Stimulated activated CD4-positive, alpha-beta T cell treated with anti-CD3 and anti-CD28 coated beads, Interleukin-15, amount 100 ng/mL, for 48 hours (primary cell): ENCODE measurements around the gene LY6G6F.
A peak's percentile ranks its signal among the peaks of the same experiment; 100 is the strongest.
"Not testable (repeated sequence)": the region's sequence is repeated elsewhere in the genome, so short reads cannot be mapped to it uniquely, and the experiment has no call there.

Experiments
- DNase-seq, 2 donors: peaks; one replicate each; pipeline ENCODE4 v3.0.0-alpha.2; 2020; ENCODE audit warnings: low read depth in 2 of 2

The LY6G6F gene

DNA sequence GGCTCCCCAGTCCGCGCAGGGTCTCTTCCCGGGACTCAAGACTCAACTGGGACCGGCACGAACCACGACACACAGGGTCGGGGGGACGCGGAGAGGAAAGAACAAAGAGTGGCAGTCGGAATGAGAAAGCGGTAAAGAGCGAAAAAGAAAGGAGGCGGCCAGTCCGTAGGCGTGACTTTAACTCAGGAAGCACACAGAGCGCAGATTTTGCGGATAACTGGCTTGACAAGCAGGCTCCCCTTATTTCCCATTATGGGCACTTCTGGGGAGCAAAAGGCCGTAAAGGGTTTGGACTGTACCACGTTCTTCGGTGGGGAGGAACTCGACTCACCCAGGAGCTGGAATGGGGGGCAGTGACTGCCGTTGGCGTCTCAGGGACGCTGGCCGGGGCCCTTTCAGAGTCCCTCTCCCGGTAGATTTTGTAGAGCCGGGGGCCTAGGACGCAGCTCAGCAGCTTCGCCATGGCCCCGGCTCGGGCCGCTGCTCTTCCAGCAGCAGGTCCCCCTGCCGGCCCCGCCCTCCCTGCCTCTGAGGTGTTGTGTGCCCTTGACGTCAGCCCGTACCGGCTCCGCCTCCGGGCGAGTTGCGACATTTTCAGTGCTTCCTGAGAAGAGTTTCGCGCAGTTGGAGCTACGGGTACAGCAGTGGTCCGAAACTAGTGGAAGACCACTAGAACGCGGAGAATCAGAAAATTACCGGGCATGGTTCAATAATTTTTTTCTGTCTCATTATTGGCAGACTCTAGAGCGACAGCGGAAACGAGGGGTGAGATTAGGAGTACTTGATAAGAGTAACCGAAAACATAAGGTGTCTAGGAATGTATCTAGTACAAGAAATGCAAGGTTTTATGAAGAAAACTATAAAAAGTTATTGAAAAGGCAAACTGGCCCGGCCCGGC is 3.6 kb upstream of the LY6G6F start, which contains the start of gene ABHD16A:
Gene ABHD16A (minus strand): TSS at position 506 of the 898 bp plus-strand sequence. CDS start 43 bp downstream, at position 463.
- peak; percentile 96 to 98 for DNase-seq

DNA sequence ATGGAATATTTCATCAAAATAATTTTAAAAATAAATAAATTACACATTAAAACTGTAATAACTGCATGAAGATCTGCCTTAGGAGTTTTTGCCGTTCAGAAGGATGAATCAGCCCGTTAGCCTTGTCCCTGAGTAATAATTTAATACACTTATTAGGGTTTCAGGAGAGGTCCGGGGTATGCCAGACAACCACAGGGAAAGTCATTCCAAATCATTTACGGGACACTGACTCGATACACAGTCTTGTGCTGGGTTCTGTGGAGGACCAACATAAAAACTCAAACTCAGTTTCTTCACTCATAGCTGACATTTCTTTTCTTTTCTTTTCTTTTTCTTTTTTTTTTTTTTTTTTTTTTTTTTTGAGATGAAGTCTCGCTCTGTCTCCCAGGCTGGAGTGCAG is 735 bp upstream of the LY6G6F start:
- no peak for DNase-seq

DNA sequence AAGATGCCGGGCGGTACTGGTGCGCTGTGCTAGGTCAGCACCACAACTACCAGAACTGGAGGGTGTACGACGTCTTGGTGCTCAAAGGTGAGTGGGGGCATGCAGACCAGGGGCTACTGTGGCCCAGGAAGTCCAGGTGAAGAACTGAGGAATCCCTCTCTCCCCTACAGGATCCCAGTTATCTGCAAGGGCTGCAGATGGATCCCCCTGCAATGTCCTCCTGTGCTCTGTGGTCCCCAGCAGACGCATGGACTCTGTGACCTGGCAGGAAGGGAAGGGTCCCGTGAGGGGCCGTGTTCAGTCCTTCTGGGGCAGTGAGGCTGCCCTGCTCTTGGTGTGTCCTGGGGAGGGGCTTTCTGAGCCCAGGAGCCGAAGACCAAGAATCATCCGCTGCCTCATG is 1.0 kb downstream of the LY6G6F start:
- no peak for DNase-seq

DNA sequence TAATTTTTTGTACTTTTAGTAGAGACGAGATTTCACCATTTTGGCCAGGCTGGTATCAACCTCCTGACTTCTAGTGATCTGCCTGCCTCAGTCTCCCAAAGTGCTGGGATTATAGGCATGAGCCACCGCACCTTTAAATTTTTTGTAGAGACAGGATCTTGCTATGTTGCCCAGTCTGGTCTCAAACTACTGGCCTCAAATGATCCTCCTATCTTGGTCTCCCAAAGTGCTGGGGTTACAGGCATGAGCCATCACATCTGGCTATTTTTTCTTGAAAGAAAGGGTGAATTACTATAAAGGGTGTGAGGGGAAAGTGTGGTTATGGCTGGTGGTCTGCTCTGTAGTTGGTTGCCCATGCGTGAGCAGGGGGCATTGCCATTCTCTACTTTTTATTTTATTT is 1.6 kb downstream of the LY6G6F start:
- no peak for DNase-seq

DNA sequence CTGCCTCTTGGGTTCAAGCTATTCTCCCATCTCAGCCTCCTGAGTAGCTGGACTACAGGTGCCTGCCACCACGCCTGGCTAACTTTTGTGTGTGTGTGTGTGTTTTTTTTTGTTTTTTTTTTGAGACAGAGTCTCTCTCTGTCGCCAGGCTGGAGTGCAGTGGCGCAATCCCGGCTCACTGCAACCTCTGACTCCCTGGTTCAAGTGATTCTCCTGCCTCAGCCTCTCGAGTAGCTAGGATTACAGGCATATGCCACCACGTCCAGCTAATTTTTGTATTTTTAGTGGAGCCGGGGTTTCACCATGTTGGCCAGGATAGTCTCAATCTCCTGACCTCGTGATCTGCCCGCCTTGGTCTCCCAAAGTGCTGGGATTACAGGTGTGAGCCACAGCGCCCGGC is 2.5 kb downstream of the LY6G6F start:
- DNase-seq: not testable (repeated sequence)

DNA sequence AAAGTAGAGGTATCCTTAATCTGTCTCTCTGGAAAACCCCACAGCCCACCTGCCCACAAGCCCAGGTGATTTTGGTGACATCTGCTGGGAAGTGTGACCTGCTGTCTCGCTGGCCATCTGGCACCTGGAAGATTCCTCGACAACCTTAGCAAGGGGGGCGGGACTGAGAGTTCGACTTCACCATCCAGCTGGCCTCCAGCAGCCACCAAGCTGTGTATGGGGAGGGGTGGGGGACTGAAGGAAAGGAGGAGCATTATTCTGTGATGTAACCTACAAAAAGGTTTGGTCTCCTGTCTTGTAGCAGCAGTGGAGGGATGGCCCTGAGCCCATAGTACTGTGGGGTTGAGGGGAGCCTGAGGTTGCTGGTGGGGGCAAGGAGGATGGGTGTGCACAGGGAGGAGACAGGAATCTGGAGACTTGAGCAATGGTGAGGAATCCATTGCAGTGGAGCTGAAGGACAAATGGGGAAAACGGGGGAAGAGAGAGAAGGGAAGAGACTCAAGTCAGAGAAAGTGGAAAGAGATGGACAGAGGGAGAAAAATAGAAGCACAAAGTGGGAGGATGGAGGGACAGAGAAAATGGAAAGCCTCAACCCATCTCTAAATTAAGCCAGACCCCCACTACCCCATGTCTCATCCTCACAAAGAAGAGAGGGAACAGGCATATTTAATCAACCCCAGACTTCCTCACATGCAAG is 4.0 kb downstream of the LY6G6F start:
- DNase-seq: no peak

DNA sequence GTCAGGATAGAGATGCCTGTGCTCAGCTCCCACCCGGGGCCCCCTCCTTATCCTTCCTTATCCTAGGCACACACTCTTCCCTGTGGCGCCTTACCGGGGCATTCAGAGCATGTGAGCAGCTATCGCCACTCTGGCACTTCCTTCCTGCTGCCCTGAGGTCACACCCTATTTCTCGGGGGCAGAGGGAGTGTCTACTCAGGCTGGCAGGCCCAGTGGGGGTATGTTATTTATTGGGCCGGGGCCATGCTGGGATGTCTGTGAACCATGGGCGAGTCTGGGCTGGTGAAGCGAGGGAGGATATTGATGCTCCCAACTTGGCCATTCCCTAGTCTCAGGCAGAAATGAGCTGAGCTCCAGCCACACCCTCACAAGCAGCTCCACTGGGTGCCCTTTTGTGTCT is 4.6 kb downstream of the LY6G6F start:
- DNase-seq: no peak

DNA sequence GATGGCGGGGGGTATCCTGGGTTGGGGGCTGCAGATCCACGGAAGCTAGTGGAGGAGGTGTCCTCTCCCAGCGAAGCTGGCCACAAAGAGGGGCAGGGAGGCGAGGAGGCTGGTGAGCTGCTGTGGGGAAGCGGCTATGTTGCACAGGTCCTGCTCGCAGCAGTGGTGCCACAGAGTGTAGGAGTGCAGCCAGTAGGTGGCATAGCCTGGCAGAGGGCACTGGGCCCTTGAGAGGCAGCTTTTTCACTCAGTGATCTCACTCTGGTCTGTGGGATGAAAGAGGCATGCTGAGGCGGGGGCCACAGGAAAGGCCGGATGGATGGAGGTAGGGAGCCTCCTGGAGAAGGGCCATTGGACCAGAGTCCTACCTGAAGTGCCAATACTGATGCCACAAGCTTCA is 5.6 kb downstream of the LY6G6F start:
- no peak for DNase-seq

DNA sequence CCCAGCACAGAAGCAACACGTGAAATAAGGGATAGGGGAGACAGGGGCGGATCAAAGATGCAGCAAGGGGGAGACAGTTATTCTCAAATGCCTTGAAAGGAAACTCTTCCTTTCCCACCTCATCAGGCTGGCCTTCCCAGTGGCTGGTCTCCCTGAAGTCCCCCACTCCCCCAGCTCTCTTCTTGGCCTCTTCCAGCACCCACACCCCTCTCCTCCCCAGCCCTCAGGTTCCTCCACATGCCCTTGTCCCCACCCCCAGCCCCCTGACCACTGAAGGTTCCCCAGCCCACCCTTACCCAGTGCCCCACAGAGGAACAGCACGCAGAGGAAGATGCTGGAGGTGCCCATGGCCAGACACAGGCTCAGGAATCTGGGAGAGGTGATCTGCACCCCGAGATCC is 6.8 kb downstream of the LY6G6F start:
- DNase-seq: no peak

DNA sequence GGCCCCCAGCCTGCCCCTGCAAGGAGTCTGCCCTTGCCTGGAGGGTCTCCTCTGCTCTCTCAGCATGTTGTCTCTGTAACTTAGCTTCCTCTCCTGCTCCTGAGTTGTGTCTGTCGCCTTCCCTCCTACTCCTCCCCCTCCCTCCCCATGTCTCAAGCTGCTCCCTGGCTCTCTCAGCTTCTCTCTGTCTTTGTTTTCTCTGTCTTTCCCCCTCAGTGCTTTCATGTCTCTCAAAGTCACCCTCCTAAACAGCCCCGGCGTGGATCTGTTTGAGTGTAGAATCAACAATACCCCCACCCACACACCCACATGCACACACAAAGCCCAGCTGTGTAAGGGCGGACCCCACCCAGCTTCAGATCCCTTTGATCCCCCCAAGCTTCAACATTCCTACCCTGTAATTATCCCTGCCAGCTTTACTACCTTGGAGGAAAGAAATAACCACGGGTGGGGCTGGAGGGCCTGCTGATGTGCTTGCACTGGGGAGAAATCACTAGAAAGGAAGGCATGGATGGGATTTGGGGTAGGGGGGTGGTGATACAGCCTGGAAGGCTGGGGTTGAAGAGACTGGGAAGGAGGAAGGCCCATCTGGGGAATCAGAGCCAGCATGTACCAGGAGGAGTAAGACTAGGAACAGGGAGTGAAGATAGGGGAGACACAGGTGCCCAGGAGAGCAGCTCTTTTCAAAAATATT is 7.5 kb downstream of the LY6G6F start:
- DNase-seq: no peak

DNA sequence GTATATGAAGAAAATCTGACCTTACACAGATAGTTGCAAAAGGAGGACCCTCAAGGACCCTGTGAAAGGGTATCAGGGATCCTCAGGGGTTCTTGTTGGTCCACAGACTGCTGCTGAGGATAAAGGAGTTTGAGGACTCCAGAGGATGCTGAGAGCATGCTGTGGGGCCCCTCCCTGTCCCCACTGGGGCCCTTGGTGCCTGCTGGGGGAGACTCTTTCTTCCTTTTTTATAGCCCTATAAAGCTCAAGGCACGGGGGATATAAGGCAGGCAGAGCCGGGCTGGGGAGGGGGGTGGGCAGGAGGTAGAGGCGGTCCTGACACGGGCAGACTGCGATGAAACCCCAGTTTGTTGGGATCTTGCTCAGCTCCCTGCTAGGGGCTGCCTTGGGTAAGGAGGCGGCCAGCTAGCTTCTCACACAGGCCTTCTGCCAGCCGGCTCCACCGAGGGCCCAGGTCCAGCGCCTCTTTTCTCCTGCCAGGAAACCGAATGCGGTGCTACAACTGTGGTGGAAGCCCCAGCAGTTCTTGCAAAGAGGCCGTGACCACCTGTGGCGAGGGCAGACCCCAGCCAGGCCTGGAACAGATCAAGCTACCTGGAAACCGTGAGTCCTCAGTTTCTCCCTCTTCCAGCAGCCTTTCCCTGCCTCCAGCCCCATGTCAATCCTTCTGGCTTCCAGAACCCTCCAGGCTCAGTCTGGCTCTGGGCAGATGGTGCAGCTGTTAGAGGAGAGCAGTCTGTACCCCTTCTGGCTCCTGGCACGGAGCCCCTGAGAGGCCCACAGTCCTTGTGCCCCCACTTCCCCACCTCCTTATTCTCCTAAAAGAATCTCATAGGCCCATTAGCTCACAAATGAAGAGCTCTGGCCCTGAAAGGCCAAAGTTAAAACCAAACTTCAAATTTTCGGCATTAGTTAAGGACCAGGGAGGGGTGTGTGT is 8.6 kb downstream of the LY6G6F start, which contains the start of gene LY6G6D:
Gene LY6G6D (plus strand): TSS at position 327 of the 937 bp plus-strand sequence. CDS start 8 bp downstream, at position 335.
- DNase-seq: no peak

DNA sequence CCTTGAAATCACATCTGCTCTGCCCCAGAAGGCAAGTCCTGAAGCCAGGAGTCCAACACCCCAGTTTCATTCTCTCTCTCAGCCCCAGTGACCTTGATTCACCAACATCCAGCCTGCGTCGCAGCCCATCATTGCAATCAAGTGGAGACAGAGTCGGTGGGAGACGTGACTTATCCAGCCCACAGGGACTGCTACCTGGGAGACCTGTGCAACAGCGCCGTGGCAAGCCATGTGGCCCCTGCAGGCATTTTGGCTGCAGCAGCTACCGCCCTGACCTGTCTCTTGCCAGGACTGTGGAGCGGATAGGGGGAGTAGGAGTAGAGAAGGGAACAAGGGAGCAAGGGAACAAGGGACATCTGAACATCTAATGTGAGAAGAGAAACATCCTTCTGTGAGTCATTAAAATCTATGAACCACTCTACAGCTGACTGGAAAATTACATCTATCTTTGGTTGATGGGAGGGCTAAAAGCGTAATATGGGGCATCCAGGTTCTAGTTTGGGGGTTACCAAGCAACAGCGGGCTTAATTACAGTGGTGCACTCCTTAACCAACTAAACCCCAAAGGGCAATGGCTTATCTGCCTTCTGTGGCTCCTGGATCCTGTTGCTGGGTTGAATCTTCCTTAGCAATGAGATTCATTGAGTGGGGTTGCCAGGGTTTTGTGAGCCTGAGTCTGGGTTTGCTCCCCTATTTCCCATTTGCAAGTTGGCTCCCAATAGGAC is 11.0 kb downstream of the LY6G6F start:
- DNase-seq: no peak

DNA sequence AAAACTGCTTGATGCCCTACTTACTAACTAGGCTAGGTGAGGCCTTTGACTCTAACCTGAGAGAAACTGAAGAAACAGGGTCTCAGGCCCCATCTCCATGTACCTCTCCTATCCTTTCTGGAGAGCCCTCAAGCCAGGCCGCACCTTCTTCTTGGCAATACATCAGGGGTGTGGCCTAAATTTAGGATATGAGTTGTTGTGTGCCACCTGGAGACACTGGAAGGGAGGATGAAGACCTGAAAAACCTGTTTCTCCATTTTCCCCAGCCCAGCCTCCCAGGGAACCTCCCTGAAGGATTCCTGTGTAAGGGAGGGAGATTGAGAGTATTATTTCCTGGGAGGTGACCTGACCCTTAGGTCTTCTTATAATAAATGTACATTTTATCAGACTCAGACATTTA is 11.6 kb downstream of the LY6G6F start:
- no peak for DNase-seq

DNA sequence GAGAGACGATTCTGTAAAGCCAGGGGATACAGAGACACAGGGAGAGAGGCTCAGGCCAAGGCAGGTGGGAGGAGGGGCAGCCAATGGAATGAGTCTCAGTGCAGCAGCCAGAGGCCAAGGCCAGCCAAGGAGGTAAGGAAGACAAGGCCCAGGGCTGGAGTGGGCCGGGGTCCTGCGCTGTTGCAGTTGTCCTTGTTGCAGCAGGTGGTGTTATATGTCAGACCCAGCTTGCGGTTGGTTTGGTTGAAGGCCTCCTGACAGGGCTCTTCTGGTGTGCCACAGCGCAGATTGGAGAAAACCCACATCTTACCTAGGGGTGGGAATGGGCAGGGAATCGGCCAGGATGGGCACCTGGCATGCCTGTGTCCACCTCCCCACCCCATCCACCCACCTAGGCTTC is 12.3 kb downstream of the LY6G6F start:
- DNase-seq: no peak

DNA sequence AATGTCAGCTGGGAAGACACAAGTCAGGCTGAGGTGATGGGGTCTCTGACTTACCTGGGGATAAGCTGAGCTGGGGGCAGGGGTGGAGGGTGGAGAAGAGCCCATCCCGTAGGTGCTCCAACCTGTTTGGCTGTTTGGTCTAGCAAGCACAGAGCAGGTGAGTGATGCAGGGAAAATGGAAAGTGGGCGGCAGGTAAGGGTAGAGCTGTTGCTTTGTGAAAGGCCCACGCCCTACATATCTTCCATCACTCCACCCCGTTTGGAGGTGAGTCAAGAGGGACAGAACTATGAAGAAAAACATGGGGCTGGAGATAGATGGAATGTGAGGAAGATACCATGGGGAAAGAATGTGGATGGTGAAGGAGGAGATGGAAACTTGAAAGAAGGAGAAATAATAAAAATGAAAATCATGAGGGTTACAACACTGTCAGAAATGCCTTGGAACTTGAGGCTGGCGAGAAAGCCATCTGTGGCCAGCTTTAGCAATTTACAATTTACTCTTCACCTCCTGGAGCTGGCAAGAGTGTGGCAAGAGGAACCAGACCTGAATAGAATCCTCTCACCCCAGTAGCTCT is 13.6 kb downstream of the LY6G6F start:
- no peak for DNase-seq

DNA sequence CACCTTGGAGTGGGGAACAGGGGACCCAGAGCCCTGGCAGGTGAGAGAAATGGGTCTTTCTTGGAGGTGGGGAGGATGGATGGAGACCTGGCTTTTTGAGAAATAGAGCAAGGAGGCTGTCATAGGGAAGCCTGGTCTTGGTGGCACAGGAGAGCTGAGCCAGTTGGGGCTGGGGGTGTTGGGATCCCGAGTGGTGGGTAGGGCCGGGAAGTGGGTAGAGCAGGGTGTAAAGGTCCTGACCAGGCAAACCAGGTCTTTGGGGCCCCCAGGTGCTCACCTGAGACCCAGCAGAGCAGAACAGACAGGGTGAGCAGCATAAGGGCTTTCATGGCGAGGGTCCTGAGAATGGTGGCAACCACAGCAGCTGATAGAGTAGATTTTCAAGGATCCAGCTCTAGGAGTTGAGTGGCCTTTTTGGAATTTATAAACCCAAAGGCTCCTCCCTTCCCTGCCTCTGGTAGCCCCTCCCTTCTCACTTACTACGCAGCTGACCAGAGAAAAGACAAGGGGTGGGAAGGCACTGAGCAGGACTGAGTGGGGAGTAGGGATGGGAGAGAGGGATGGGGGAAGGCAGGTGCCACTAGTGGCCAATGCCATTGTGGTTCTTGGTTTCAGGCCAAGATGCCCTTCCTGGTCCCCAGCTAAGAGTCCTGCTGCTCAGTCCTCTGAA is 14.8 kb downstream of the LY6G6F start, which contains the start of gene LY6G6C:
Gene LY6G6C (minus strand): TSS at position 396 of the 670 bp plus-strand sequence. CDS start 67 bp downstream, at position 329.
- DNase-seq: no peak

DNA sequence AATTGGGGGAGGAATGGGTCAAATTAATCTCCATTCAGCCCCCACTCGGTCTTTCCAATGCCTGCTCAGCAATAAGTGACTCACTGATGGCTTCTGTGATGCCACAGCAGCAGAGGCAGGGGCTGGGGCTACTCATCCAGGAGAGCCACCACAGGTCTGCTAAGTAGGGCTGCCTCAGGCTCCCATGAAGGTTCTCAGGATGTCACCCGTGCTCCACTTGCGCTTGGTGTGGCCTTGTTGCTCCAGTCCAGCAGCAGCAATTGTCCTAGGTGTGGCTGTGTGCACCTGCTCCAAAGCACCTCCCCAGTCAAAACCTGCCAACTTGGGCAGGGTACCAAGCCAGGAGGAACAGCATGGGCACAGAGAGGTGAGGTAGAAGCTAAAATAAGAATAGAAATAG is 15.5 kb downstream of the LY6G6F start:
- no peak for DNase-seq

DNA sequence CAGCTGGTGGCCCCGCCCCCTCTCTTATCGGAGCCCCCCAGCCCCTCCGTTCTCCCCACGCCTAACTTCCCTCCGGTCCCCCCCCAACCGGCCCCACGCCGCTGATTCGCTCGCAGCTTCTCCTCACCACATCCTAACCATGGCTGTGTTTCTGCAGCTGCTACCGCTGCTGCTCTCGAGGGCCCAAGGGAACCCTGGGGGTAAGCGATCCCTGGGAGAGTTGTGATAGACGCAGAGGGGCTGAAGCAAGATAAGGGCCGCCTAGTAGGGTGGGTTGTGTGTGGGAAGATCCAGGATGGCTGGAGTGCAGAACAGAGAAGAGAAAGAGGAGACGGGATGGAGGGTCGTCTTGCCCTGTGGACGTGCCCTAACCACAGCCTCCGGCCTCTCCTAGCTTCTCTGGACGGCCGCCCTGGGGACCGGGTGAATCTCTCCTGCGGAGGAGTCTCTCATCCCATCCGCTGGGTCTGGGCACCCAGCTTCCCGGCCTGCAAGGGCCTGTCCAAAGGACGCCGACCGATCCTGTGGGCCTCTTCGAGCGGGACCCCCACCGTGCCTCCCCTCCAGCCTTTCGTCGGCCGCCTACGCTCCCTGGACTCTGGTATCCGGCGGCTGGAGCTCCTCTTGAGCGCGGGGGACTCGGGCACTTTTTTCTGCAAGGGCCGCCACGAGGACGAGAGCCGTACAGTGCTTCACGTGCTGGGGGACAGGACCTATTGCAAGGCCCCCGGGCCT is 16.7 kb downstream of the LY6G6F start, which contains the start of gene MPIG6B:
Gene MPIG6B (plus strand): TSS at position 129 of the 735 bp plus-strand sequence. CDS start 11 bp downstream, at position 140.
- DNase-seq: no peak
